GM12892 (cell line): ENCODE measurements around the gene ST3GAL3.

Experiments used
- POLR2A ChIP-seq: IDR thresholded peaks from 2 replicates; pipeline ENCODE4 v1.6.1; 2011; ENCODE audit warnings: low read depth, low read length, control low read depth
- POLR2AphosphoS5 ChIP-seq: IDR thresholded peaks from 2 replicates; pipeline ENCODE4 v1.6.1; 2011; ENCODE audit warnings: low read depth, low read length, control low read depth

DNA sequence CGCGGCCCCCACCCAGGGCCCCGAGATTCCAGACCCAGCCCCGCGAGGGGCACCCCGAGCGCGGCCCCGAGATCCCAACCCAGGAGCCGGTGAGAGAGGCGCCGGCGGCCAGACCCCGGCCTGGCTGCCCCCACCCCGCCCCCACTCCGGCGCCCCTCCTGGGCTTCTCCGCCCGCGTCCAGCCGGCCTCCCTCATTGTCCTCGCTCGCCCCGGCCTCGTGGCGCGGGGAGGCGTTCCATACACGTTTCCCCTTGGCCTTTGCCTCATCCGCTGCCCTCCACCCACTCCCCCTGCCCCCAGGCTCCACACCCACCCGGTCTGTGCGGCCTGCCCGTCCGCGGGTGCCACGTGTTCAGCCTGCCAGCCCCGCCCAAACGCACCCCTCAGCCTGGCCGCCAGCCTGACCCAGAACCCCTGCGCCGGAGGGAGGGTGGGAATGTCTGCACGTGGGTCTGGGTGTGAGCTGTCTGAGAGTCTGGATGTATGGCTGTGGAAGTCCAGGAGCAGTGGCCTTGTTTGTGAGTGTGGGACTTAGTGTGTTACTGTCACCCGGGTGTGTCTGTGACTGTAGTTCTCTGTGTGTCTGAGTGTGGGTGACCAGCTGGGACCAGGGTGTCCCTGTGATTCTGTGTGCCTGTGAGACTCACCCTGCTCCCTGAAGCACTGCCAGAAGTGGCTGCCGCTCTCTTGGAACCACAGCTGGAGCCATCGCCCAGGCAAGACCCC, 272.4 kb downstream of the ST3GAL3 start:
- TF ChIP-seq POLR2AphosphoS5: no peak
- 0 out of 2 replicates have a peak, but pooled peaks have one; percentile 44 for TF ChIP-seq POLR2A
